ENCODE data around the gene NT5DC3.

- TF ChIP-seq MAFK (IDR thresholded peaks at IDR 0.05; ENCODE audit: partially characterized antibody) (no peak), POLR2A (IDR thresholded peaks at IDR 0.05; ENCODE audit: low read length) (no peak), REST (IDR thresholded peaks at IDR 0.05) (no peak), ZSCAN20 (CRISPR knock-in tag; IDR thresholded peaks at IDR 0.05) (no peak), HMGXB4 (CRISPR knock-in tag; IDR thresholded peaks at IDR 0.05; ENCODE audit: borderline replicate concordance) (no peak)
- TF ChIP-seq, protein P1, sequence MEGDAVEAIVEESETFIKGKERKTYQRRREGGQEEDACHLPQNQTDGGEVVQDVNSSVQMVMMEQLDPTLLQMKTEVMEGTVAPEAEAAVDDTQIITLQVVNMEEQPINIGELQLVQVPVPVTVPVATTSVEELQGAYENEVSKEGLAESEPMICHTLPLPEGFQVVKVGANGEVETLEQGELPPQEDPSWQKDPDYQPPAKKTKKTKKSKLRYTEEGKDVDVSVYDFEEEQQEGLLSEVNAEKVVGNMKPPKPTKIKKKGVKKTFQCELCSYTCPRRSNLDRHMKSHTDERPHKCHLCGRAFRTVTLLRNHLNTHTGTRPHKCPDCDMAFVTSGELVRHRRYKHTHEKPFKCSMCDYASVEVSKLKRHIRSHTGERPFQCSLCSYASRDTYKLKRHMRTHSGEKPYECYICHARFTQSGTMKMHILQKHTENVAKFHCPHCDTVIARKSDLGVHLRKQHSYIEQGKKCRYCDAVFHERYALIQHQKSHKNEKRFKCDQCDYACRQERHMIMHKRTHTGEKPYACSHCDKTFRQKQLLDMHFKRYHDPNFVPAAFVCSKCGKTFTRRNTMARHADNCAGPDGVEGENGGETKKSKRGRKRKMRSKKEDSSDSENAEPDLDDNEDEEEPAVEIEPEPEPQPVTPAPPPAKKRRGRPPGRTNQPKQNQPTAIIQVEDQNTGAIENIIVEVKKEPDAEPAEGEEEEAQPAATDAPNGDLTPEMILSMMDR (IDR thresholded peaks at IDR 0.05), result peak; percentile 84
- TF ChIP-seq, protein P2, sequence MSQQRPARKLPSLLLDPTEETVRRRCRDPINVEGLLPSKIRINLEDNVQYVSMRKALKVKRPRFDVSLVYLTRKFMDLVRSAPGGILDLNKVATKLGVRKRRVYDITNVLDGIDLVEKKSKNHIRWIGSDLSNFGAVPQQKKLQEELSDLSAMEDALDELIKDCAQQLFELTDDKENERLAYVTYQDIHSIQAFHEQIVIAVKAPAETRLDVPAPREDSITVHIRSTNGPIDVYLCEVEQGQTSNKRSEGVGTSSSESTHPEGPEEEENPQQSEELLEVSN (IDR thresholded peaks at IDR 0.05; ENCODE audit: borderline replicate concordance, low read depth), result no peak
- TF ChIP-seq, protein P3, sequence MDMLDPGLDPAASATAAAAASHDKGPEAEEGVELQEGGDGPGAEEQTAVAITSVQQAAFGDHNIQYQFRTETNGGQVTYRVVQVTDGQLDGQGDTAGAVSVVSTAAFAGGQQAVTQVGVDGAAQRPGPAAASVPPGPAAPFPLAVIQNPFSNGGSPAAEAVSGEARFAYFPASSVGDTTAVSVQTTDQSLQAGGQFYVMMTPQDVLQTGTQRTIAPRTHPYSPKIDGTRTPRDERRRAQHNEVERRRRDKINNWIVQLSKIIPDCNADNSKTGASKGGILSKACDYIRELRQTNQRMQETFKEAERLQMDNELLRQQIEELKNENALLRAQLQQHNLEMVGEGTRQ (IDR thresholded peaks at IDR 0.05), result no peak
Measured at GRCh38 chr12:103877934-103878510, 37.0 kb upstream of the NT5DC3 start.
